Activated CD8-positive, alpha-beta T cell treated with anti-CD3 and anti-CD28 coated beads for 36 hours (primary cell): ENCODE results near the gene SF1. TPM values are rescaled to one million over a fixed set of nuclear protein-coding genes. Genes with fewer than 3 reads are reported as not detected.
A peak's percentile ranks its signal among the peaks of the same experiment; 100 is the strongest.

Experiments used
- ATAC-seq: fragments of 200-7000 bp; cut with Tn5 transposase; one replicate; pipeline ENCODE4 v1.10.0; 2021; ENCODE audit warnings: mild to moderate bottlenecking, moderate library complexity
- CTCF ChIA-PET: fragments of 350-600 bp; sonication (Branson Sonifier 250); formaldehyde crosslinking; loops from one replicate; lab custom pipeline; 2021; ENCODE audit warnings: antibody characterized with exemption; lab: Charles Lee
- POLR2A ChIA-PET: fragments of 350-600 bp; sonication (Branson Sonifier 250); formaldehyde crosslinking; loops from one replicate; lab custom pipeline; 2021; ENCODE audit warnings: antibody characterized with exemption; lab: Charles Lee
- DNase-seq: peaks from one replicate; pipeline ENCODE4 v3.0.0-alpha.2; 2020
- H3K27ac Mint-ChIP-seq: one replicate; pipeline ENCODE4 v1.8.0; 2021; ENCODE audit warnings: mild to moderate bottlenecking, mixed read lengths
- H3K27me3 Mint-ChIP-seq: one replicate; pipeline ENCODE4 v1.8.0; 2021; ENCODE audit warnings: mixed read lengths
- H3K36me3 Mint-ChIP-seq: one replicate; pipeline ENCODE4 v1.8.0; 2021; ENCODE audit warnings: low read depth, mixed read lengths
- H3K4me1 Mint-ChIP-seq: one replicate; pipeline ENCODE4 v1.8.0; 2021; ENCODE audit warnings: low read depth, mixed read lengths
- H3K4me3 Mint-ChIP-seq: one replicate; pipeline ENCODE4 v1.8.0; 2021; ENCODE audit warnings: mild to moderate bottlenecking, moderate library complexity, mixed read lengths
- H3K9me3 Mint-ChIP-seq: one replicate; pipeline ENCODE4 v1.8.0; 2021; ENCODE audit warnings: mixed read lengths
- CTCF ChIP-seq: fragments of 200-600 bp; IDR thresholded peaks from one replicate; pipeline ENCODE4 v1.8.0; 2022; ENCODE audit warnings: antibody characterized with exemption, mild to moderate bottlenecking
- intact Hi-C: fragments of 100-400 bp; cut with micrococcal nuclease; formaldehyde crosslinking; loops from one replicate; pipeline ENCODE4 v1.10.0; 2022
- total RNA-seq, 2 experiments: library from RNA; stranded (reverse); gene quantifications; one replicate each; pipeline ENCODE4 v1.2.3, GENCODE V29; 2021

Gene SF1
- total RNA-seq, 2 experiments from 2014 or later: 325 to 342 TPM

DNA sequence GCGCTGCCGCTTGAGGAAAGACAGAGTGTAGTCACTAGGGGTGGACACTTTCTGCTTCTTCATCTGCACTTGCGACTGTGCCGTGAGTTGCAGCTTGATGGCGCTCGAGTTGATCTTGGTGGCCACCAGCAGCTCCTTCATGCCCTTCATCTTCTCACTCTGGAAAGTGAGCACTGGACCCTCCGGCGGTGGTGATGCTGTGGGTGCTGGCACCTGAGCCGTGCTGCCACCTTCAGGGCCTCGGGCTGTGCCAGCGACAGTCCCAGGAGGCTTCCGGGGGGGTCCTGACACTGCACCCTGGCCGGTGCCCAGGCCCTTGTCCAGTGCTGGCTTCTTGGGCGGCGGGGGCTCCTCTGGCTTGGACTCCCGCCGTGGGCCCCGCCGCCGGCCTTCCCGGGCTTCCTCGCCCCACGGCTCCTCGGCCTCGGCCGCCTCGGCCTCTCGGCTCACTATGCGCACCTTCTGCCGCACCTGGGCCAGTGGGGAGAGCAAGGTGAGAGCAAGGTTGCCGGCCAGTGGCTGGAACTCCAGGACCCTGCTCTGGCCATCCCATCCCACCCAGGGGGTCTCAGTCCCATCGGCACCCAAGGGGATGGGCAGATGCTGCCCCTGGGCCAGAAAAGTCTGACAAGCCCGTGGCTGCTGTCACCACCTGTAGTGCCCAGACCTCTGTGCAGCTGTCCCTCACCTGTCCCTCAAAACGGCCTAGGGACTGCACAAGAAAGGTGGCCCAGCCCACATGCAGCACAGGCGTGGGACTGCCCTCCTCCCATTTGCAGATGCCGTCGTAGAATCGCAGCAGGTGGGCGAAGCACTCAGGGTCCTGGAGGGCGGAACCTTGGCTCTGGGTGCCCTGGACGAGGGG lies 26.2 kb upstream of the SF1 start:
- Mint-ChIP-seq H3K27ac (no peak overlapping the region), H3K36me3 (peaks cover 12% of the 10 kb centered on the region), H3K4me1 (peaks cover 40% of the 10 kb centered on the region), H3K27me3 (no peaks in the 10 kb centered on the region), H3K9me3 (no peaks in the 10 kb centered on the region), H3K4me3 (peak overlapping the region; percentile 80)
- TF ChIP-seq CTCF: no peak
- POLR2A ChIA-PET: interaction anchor here (0.9 to 1.3 kb wide), 3 partner anchors 16 to 71 kb away, joined by 3 to 4 read pairs (median 3); no protein-coding TSS in a partner anchor
- no peak for ATAC-seq
- intact Hi-C loops: no loop called here
- CTCF ChIA-PET: interaction anchor here (0.8 to 4.5 kb wide), 3 partner anchors 16 to 39 kb away, joined by 3 to 17 read pairs (median 4); partner anchors contain the start of gene CDC42BPG
- peak; percentile 28 for DNase-seq

GRCh38 chr11:64803846-64804345 lies 25.6 kb upstream of the SF1 start:
- Mint-ChIP-seq H3K27ac (peak overlapping the region; percentile 89), H3K4me3 (peak overlapping the region; percentile 80)
- CTCF ChIA-PET: interaction anchor here (0.8 to 4.5 kb wide), 3 partner anchors 16 to 40 kb away, joined by 3 to 17 read pairs (median 4); partner anchors contain the start of gene CDC42BPG

GRCh38 chr11:64803158-64803845 lies 25.0 kb upstream of the SF1 start, which contains the start of gene MAP4K2:
Gene MAP4K2 (minus strand): TSS chr11:64803214. CDS start chr11:64803149, 65 bp downstream.
- ChIA-PET POLR2A (interaction anchor here (0.6 to 2.6 kb wide), 7 partner anchors 7 to 82 kb away, joined by 3 to 7 read pairs (median 3); partner anchors contain the start of gene MEN1), CTCF (interaction anchor here (0.8 to 4.5 kb wide), 3 partner anchors 15 to 41 kb away, joined by 3 to 17 read pairs (median 4); partner anchors contain the start of gene CDC42BPG)
- intact Hi-C loops: no loop called here
- Mint-ChIP-seq H3K27me3 (no peaks in the 10 kb centered on the region), H3K9me3 (no peaks in the 10 kb centered on the region), H3K4me3 (peak within 1 kb of the TSS; percentile 80), H3K36me3 (peaks cover 14% of the 10 kb centered on the region), H3K27ac (peak within 1 kb of the TSS; percentile 89), H3K4me1 (peaks cover 37% of the 10 kb centered on the region)
- DNase-seq (peak; percentile 88), ATAC-seq (peak; percentile 96)
- TF ChIP-seq CTCF: no peak

More at GRCh38 chr11:64803846-64804345, 25.6 kb upstream of the SF1 start:
- ATAC-seq: no peak
- POLR2A ChIA-PET: interaction anchor here (0.7 to 2.6 kb wide), 4 partner anchors 15 to 59 kb away, joined by 3 to 7 read pairs (median 4); no protein-coding TSS in a partner anchor
- no peak for DNase-seq
- TF ChIP-seq CTCF: no peak
- intact Hi-C loops: no loop called here
- Mint-ChIP-seq H3K36me3 (peaks cover 9% of the 10 kb centered on the region), H3K4me1 (peaks cover 36% of the 10 kb centered on the region), H3K27me3 (no peaks in the 10 kb centered on the region), H3K9me3 (no peaks in the 10 kb centered on the region)

DNA sequence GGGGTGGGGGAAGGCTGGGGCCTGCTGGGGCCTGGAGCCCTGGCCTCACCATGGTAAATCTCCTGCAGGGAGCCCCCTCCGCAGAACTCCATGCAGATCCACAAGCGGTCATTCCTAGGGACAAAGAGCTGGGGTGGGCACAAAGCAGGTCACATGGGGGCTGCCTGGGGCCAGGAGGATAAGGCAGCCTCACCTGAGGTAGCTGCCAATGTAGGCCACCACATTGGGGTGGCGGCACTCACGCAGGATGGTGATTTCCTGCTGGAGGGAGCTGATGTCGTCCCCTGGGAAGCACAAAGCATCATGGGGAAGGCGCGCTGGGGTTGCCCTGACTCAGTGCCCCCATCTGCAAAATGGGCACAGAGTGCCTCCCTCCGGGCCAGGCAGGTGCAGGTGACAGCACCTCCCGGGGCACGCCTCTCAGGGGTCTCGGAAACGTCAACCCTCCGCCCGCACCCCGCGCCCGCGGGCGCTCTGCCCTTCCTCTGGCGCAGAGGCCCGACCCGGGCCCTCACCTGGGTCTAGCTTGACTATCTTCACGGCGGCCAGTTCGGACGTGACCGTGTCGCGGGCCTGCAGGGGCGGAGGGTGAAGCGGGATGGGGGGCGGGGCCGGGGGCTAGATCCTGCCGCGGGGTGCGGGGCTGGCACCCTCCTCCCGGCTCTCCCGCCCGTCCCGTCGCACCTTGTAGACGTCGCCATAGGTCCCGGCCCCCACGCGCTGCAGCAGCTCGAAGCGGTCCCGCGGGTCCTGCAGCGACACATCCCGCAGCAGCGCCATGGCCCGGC lies 24.2 kb upstream of the SF1 start:
- Mint-ChIP-seq H3K27me3 (no peaks in the 10 kb centered on the region), H3K27ac (peak overlapping the region; percentile 83)
- intact Hi-C loops: no loop called here

More for the DNA sequence above, 24.2 kb upstream of the SF1 start:
- H3K36me3 Mint-ChIP-seq: peaks cover 14% of the 10 kb centered on the region
- peaks cover 31% of the 10 kb centered on the region for H3K4me1 Mint-ChIP-seq
- H3K9me3 Mint-ChIP-seq: no peaks in the 10 kb centered on the region
- peak; percentile 46 for ATAC-seq
- ChIA-PET POLR2A (interaction anchor here (0.6 to 2.6 kb wide), 8 partner anchors 8 to 288 kb away, joined by 3 to 7 read pairs (median 3); partner anchors contain the start of gene MEN1), CTCF (interaction anchor here (4.5 kb wide), 1 partner anchor 14 kb away, joined by 17 read pairs; no protein-coding TSS in a partner anchor)
- TF ChIP-seq CTCF: no peak
- DNase-seq: peak; percentile 53
- H3K4me3 Mint-ChIP-seq: peak overlapping the region; percentile 79
